ENCODE data around the gene LTO1.

DNA sequence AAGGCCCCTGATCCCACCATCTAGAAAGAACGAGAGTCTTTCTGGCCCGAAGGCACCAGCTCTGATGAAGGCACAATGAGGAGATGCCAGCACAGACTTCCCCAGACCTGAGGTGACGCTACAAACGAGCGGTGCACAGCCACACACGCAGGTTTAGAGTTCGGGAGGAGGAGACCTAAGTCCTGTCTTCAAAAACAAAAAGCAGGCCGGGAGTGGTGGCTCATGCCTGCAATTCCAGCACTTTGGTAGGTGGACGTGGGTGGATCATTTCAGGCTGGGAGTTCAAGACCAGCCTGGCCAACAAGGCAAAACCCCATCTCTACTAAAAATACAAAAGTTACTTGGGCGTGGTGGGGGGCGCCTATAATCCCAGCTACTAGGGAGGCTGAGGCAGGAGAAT, 9.5 kb downstream of the LTO1 start:
- TF ChIP-seq, protein P1, sequence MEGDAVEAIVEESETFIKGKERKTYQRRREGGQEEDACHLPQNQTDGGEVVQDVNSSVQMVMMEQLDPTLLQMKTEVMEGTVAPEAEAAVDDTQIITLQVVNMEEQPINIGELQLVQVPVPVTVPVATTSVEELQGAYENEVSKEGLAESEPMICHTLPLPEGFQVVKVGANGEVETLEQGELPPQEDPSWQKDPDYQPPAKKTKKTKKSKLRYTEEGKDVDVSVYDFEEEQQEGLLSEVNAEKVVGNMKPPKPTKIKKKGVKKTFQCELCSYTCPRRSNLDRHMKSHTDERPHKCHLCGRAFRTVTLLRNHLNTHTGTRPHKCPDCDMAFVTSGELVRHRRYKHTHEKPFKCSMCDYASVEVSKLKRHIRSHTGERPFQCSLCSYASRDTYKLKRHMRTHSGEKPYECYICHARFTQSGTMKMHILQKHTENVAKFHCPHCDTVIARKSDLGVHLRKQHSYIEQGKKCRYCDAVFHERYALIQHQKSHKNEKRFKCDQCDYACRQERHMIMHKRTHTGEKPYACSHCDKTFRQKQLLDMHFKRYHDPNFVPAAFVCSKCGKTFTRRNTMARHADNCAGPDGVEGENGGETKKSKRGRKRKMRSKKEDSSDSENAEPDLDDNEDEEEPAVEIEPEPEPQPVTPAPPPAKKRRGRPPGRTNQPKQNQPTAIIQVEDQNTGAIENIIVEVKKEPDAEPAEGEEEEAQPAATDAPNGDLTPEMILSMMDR (IDR thresholded peaks at IDR 0.05): no peak
- no peak for TF ChIP-seq POLR2A (IDR thresholded peaks at IDR 0.05)

Data from uterus (tissue), 2 donors.